Neural cell (in vitro differentiated cells): ENCODE measurements around the gene FOXRED1.

Experiments
- EP300 ChIP-seq: fragments of 450-650 bp; conservative IDR thresholded peaks from 2 replicates; pipeline ENCODE4 v1.6.1; 2014; ENCODE audit warnings: antibody characterized with exemption, mild to moderate bottlenecking, moderate library complexity; ENCODE audit not compliant: poor library complexity, severe bottlenecking
- EZH2 ChIP-seq: fragments of 200-600, 300-800 bp; shearing (Covaris generic), sonication (generic); IDR thresholded peaks from 2 replicates; pipeline ENCODE4 v1.6.1; 2014; ENCODE audit warnings: antibody characterized with exemption, low read length, borderline replicate concordance, mild to moderate bottlenecking; ENCODE audit not compliant: insufficient read depth, poor library complexity, severe bottlenecking
- POLR2AphosphoS5 ChIP-seq: IDR thresholded peaks from 2 replicates; pipeline ENCODE4 v1.6.1; 2012
- SMC3 ChIP-seq: fragments of 450-650 bp; conservative IDR thresholded peaks from 2 replicates; pipeline ENCODE4 v1.6.1; 2014; ENCODE audit warnings: antibody characterized with exemption, mild to moderate bottlenecking, moderate library complexity; ENCODE audit not compliant: poor library complexity
- TAF1 ChIP-seq: IDR thresholded peaks from 2 replicates; pipeline ENCODE4 v1.6.1; 2012; ENCODE audit warnings: low read depth
- TF ChIP-seq, protein P1 (sequence below): fragments of 450-650 bp; IDR thresholded peaks from 2 replicates; pipeline ENCODE4 v1.5.1; 2014; ENCODE audit warnings: antibody characterized with exemption, mild to moderate bottlenecking, moderate library complexity; ENCODE audit not compliant: poor library complexity, severe bottlenecking
- TF ChIP-seq, protein P2 (sequence below): IDR thresholded peaks from 2 replicates; pipeline ENCODE4 v1.6.1; 2012; ENCODE audit warnings: borderline replicate concordance

DNA sequence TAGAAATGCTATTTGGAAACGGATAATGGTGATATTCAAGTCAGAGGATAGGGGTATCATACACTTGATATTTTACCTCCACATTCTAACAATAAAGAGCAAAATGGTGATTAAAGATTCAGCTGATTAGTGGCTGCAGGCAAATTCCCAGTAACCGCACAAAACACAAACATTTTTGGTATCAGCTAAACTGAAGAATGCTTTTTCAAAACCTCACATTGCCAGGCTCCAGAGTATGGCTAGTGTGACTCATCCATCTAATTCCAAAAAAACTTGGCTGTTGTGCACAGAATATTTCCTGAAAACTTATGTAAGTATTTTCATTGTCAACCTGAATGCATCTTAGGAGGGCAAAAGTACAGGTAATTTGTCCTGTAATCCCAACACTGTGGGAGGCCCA, 11.2 kb upstream of the FOXRED1 start:
- TF ChIP-seq EZH2 (no peak), POLR2AphosphoS5 (no peak), SMC3 (no peak), EP300 (no peak), TAF1 (no peak)
- TF ChIP-seq, protein P1, sequence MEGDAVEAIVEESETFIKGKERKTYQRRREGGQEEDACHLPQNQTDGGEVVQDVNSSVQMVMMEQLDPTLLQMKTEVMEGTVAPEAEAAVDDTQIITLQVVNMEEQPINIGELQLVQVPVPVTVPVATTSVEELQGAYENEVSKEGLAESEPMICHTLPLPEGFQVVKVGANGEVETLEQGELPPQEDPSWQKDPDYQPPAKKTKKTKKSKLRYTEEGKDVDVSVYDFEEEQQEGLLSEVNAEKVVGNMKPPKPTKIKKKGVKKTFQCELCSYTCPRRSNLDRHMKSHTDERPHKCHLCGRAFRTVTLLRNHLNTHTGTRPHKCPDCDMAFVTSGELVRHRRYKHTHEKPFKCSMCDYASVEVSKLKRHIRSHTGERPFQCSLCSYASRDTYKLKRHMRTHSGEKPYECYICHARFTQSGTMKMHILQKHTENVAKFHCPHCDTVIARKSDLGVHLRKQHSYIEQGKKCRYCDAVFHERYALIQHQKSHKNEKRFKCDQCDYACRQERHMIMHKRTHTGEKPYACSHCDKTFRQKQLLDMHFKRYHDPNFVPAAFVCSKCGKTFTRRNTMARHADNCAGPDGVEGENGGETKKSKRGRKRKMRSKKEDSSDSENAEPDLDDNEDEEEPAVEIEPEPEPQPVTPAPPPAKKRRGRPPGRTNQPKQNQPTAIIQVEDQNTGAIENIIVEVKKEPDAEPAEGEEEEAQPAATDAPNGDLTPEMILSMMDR = no peak
- TF ChIP-seq, protein P2, sequence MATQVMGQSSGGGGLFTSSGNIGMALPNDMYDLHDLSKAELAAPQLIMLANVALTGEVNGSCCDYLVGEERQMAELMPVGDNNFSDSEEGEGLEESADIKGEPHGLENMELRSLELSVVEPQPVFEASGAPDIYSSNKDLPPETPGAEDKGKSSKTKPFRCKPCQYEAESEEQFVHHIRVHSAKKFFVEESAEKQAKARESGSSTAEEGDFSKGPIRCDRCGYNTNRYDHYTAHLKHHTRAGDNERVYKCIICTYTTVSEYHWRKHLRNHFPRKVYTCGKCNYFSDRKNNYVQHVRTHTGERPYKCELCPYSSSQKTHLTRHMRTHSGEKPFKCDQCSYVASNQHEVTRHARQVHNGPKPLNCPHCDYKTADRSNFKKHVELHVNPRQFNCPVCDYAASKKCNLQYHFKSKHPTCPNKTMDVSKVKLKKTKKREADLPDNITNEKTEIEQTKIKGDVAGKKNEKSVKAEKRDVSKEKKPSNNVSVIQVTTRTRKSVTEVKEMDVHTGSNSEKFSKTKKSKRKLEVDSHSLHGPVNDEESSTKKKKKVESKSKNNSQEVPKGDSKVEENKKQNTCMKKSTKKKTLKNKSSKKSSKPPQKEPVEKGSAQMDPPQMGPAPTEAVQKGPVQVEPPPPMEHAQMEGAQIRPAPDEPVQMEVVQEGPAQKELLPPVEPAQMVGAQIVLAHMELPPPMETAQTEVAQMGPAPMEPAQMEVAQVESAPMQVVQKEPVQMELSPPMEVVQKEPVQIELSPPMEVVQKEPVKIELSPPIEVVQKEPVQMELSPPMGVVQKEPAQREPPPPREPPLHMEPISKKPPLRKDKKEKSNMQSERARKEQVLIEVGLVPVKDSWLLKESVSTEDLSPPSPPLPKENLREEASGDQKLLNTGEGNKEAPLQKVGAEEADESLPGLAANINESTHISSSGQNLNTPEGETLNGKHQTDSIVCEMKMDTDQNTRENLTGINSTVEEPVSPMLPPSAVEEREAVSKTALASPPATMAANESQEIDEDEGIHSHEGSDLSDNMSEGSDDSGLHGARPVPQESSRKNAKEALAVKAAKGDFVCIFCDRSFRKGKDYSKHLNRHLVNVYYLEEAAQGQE = no peak
